GM19328 (cell line): ENCODE results near the gene CCDC28A.
"Not testable (repeated sequence)": the region's sequence is repeated elsewhere in the genome, so short reads cannot be mapped to it uniquely, and the experiment has no call there.

ENCODE experiments used
- ATAC-seq: cut with Tn5 transposase; IDR thresholded peaks from one replicate; pipeline ENCODE4 v1.9.1; 2021; ENCODE audit warnings: mild to moderate bottlenecking, moderate library complexity; ENCODE audit not compliant: unreplicated experiment

Gene CCDC28A

DNA sequence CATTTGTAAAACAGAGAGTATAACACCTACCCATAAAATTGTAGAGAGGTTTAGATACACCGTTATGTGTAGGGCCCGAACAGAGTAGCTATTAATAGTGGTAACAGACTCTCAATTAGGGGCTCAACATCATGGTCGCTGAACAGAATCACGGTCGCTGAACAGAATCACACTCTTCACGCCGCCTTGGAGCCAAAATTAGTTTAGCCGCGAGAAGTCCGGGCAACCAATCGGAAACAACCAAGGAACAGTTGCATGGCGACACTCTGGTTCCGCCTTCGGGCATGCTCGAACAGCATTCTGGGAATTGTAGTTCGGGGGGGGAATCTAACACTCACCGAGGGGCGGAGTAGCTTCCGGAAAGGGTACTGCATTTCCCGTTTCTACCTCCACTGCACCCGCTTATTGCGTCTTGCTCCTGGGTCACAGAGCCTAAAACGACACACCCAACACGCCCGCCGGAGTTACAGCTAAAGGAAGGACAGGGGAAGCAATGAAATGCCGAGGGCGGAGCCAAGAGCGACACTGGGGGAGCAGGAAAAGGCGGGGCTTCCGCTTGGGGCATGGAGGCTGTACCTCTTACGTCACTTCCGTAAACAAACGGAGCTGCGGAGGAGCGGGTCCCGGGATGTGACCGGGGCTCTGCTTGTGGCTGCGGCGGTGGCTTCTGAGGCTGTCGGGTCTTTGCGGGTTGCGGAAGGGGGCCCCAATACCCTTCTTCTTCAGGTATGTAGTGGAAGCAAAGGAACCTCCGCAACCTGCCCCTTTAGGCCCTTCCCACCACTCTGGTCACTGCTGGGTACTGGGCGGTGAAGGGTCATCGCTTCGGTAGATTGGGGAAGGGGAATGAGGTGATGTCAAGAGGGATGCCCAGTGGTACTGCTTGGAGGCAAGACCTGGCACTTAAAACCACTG, at the start of gene CCDC28A:
Gene CCDC28A (plus strand): TSS at position 593 of the 915 bp plus-strand sequence. CDS start 2,352 bp downstream, outside the sequence.
- peak; percentile 91 for ATAC-seq

DNA sequence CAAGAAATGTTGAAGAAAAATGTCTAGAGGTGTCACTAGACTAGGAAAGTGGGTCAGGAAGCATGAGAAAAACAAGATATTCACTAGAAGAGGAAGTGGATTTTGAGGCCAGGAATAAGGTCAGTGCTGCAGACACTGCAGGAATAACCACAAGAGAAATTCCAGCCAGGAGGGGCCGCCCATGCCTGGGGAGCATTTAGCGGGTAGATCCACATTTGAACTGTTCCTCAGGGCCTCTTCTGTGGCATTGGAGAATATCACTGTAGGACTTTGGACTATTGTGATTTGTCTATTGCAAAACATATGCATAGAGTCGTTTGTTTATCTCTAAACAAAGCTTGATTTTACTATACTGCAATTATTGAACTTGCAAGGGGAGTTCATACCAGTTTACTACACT, 49.6 kb upstream of the CCDC28A start:
- no peak for ATAC-seq

DNA sequence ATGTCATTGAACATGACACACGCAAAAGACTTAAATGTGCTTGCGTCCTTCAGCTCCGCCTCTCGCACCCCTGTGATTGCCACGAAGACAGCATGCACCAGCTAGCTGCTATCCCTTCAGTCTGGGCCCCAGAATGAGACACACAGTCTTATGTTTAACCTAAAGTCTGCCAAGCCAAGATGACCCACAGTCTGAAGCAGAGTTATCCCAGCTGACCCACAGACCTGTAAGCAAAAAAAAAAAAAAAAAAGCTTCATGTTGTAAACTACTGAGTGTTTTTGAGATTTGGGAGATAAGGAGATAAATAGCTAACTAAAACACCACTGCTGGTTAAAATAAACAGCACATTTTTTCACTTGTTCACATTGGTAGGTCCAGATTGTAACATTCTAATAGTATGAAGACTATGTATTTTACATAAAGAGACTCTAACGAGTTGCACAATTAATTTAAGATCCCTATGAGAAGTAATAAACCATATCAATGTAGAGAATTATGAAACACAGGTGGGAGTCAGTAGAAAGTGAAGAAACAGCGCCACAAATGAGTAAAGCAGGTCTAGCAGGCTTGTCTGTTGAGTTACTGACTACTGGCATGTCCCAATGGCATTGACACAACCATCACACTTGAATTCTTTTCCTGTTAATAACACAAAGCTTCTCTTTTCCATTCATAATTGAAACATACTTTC, 47.4 kb upstream of the CCDC28A start:
- ATAC-seq, result no peak

- no peak for ATAC-seq
Observed at GRCh38 chr6:138726757-138727097, 46.8 kb upstream of the CCDC28A start.

DNA sequence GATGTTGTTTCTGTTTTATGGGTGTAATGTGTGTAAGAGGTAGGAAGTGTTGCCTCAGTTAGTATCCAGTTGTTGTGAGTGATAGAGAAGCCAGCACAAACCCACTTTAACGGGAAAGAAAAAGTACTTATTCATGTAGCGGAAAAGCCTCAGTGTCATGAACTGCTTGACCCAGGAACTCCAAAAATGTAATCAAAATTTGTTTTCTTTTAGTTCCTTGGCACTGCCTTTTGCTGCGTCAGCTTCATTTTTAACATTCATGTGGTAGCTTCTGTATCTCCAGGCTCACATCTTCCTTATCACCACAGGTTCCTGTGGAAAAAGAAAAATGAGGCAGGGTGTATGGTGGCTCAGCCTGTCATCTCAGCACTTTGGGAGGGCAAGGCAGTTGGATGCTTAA, 46.4 kb upstream of the CCDC28A start:
- ATAC-seq, result no peak

GRCh38 chr6:138728662-138729061, 44.9 kb upstream of the CCDC28A start:
- ATAC-seq, result no peak

DNA sequence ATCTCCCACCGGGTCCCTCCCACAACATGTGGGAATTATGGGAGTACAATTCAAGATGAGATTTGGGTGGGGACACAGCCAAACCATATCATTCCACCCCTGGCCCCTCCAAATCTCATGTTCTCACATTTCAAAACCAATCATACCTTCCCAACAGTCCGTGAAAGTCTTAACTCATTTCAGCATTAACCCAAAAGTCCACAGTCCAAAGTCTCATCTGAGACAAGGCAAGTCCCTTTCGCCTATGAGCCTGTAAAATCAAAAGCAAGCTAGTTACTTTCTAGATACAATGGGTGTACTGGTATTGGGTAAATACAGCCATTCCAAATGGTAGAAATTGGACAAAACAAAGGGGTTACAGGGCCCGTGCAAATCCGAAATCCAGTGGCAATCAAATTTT, 43.5 kb upstream of the CCDC28A start:
- ATAC-seq, result not testable (repeated sequence)

- no peak for ATAC-seq
Observed at GRCh38 chr6:138734585-138734984, 39.0 kb upstream of the CCDC28A start.

GRCh38 chr6:138736640-138737039, 36.9 kb upstream of the CCDC28A start:
- ATAC-seq, result no peak

- ATAC-seq, result no peak
Observed at GRCh38 chr6:138752017-138752416, 21.6 kb upstream of the CCDC28A start.

- no peak for ATAC-seq
Observed at GRCh38 chr6:138757136-138757535, 16.4 kb upstream of the CCDC28A start.

- ATAC-seq, result no peak
Observed at GRCh38 chr6:138765896-138766655, 7.5 kb upstream of the CCDC28A start.

DNA sequence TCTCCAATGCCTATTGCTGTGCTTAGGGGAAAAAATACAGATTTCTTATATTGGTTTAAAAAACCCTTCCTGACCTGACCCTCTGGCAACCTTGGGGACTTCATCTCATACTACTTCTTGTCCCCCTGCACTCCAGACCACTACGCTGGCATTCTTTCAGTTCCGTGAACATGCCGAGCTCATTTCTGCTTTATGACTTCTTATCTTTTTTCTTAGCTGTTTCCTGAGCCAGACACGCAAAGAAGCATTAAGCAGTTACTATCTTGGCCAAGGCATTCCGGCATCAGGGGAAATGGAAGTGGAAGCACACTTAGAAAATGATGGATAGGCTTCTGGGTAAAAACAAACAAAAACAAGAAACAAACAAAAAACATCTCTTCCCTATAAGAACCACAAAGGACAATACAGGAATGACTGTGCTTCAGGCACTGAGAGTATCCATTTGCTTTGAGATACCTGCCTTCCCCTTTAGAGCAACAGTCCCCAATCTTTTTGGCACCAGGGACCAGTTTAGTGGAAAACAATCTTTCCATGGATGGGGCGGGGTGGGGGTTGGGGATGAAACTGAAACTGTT, 4.4 kb upstream of the CCDC28A start:
- ATAC-seq, result no peak

DNA sequence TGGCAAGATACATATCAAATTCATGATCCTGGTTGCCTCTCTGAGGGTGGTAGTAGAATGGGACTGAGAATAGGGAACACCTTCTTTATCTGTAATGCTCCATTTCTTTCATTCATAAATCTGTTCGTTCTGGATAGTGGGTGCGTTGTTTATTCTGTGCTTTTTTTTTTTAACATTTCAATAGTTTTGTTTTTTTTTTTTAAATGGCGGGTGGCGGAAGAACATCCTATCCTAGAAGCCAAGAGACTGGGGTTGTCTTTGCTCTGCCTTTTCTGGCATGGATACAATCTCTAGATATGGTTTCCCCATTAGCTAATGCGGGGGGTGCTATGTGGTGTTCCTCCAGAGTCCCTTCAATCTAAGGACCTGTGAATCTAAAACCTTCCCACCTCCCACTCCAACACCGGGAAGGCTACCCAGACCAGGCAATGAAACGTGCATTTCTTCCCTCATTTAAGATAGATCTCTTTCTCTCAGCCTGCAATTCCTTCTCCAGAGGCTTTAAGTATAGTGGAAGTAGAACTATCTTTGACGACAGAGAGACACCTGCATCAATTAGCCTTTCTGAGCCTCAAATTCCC, 883 bp upstream of the CCDC28A start:
- ATAC-seq, result no peak

DNA sequence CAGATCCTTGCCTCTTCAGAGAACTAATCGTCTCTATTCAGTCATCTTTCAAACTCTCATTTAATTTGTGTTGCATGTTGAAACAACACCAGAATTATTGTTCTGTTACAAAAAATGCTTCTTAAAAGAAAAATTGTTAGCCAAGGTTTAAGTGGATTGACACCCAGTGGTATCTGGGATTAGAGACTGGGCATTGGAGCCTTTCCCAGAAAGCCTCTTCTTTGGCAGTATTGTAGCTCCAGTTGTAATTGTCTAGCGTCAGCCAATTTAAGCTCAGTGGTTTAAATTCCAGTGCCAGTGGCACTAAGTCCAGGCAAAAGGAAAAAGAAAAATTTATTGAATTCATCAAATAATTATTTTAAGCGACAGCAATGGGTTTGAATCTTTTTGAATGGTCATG, 801 bp downstream of the CCDC28A start:
- no peak for ATAC-seq

DNA sequence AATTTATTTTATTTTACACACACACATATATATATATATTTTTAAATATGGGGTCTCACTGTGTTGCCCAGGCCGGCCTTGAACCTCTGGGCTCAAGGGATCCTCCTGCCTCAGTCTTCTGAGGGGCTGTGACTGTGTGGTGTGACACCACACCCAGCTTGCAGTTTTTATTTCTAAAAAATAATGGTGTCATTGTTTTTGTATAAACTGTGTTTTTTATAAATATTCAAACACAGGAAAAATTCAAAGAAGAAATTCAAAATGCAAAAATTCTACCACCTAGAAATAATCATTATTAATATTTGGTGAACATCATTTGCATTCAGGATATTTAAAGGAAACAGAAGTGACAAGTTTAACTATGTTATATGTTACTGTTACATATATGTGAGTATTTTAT, 3.1 kb downstream of the CCDC28A start:
- ATAC-seq, result no peak

DNA sequence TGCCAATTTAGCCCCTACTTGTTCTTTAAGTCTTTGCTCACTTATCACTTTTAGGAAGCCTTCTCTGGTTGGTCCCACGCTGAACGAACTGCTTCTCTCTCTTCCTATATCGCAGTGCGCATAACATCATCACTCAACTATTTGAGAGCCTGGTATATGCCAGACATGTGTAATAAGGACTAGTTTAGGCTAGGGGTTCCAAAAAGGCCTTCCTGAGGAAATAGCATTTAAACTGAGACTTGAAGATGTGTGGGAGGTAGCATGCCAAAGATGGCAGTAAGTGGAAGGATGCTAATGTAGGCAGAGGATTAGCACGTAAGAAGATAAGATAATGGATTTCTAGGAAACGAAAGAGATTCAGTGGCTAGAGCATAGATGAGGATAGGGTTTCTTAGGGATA, 4.8 kb downstream of the CCDC28A start:
- no peak for ATAC-seq

DNA sequence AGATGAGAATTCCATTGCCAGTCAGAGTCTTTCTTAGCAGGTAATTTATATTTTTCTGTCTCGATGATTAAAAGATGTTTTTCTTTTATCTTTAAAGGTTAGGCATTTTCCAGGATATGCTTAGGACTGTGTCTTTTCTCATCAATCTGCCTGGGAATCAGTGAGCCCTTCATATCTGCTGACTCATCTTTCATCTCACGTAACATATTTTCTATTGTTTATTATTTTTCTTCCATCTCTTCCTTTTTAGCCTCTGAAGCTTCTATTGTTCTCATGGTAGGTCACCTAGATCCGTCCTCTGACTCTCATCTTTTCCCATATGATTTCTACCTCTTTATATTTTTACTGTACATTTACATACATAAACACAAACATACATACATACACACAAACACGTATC, 8.7 kb downstream of the CCDC28A start:
- ATAC-seq, result no peak

GRCh38 chr6:138785079-138785478, 11.5 kb downstream of the CCDC28A start:
- no peak for ATAC-seq

- no peak for ATAC-seq
Observed at GRCh38 chr6:138785980-138786379, 12.4 kb downstream of the CCDC28A start.

GRCh38 chr6:138787138-138787537, 13.6 kb downstream of the CCDC28A start:
- ATAC-seq, result no peak
